Left renal pelvis (tissue), 4 donors: Measurements from ENCODE around the gene HDGFL1. TPM values are rescaled to one million over a fixed set of nuclear protein-coding genes. Genes with fewer than 3 reads are reported as not detected.

ENCODE experiments used
- DNase-seq, 4 donors: peaks; one replicate each; pipeline ENCODE4 v3.0.0-alpha.2; 2013; ENCODE audit warnings: low read depth in 4 of 4, low spot score in 3 of 4
- polyA plus RNA-seq, 4 donors: library from polyadenylated mRNA; unstranded; fragments of 120-200 nt; gene quantifications; one replicate each; pipeline ENCODE4 v1.2.1, GENCODE V29; 2013; ENCODE audit not compliant: insufficient read length in 4 of 4

Gene HDGFL1
- not detected for polyA plus RNA-seq

DNA sequence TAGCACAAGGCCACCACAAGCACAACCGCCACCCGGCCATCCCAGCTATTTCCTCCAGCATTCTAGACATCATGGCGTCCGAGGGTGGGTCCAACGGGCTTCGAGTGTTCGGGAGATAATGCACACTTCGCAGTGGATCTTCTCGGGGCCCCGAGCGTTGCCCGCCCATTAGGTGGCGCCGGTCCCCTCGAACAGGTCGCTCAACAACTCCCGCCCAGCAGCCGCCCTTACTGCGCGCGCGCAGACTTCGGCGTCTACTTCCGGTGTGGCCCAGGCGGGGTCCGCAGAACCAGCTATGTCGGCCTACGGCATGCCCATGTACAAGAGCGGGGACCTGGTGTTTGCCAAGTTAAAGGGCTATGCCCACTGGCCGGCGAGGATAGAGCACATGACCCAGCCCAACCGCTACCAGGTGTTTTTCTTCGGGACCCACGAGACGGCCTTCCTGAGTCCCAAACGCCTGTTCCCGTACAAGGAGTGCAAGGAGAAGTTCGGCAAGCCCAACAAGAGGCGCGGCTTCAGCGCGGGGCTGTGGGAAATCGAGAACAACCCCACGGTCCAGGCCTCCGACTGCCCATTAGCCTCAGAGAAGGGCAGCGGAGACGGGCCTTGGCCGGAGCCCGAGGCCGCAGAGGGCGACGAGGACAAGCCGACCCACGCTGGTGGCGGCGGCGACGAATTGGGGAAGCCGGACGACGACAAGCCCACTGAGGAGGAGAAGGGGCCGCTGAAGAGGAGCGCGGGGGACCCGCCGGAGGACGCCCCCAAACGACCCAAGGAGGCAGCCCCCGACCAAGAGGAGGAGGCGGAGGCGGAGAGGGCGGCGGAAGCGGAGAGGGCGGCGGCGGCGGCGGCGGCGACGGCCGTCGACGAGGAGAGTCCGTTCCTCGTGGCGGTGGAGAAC lies at the start of gene HDGFL1:
HDGFL1 (plus strand) TSS at position 286 of the 904 bp plus-strand sequence; CDS start at position 296, 10 bp downstream.
- no peak for DNase-seq

DNA sequence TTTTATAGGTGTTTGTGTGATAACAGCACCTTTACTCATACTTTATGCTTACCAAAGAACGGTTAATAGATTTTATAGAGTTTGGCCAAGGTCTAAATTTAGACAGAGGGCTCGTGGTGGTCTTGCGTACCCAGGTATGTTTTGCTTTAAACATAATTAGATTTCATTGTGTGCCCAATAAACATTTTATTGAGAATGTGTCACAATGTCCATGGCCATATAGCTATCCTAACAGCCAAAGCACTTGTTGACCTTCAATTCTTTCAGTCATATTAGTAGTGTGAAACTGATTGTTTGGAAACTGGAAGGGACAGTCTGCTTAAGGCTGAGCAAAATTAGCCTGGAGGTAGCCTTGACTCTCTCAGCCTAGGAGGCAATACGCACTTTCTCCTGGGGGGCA lies 48.3 kb upstream of the HDGFL1 start:
- DNase-seq, result no peak

DNA sequence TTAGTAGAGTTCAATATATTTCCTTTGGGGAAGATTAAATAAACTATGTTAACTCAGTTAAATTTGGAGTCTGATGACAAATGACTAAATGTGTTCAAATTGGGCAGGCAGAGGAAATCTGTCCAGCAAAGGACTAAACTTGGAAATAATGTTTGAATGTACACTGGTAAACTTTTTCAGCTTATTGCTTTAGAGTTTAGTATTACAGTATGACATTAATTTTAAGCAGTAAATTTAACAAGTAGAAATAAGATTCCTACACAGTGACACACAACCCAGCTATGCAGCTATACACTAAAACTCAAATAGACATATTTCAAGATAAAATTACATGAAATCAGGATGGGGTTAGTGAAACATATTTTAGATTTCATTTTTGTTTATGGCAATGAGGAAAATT lies 42.6 kb upstream of the HDGFL1 start:
- DNase-seq, result no peak

DNA sequence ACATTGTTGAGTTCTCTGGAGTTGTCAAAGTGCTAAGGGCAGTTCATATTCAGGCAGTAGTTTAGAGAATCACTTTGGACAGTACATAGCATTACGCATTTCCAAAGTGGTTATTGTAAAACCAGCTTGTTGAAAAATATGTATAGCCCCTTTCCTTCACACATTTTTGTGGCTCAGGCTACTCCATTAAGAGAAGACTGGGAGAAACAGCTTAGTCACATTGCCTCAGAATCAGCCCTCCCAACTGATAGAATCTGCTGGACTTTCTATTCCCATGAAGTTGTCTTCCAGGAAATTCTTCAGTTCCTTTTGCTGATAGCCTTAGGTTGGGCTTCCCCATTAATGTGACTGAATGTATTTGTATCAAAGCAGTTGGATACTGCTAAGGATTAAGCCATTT lies 39.5 kb upstream of the HDGFL1 start:
- no peak for DNase-seq

DNA sequence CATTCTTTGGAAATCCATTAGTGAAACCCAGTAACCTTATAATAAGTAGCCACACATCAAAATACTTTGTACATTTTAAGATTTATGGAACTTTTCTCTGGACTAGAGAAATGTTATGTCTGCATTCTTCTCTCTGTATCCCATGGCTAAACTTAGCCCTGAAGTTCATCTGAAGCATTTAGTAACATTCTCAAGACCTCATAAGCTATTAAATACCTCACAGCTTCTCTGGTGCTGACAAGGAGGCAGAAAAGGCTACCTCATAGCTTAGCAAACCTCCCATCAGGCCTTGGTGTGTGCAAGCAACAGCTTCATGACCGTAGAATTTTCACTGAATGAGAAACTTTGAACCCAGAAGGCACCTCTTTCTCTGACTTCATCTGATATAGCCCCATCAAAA lies 38.9 kb upstream of the HDGFL1 start:
- DNase-seq, result no peak

DNA sequence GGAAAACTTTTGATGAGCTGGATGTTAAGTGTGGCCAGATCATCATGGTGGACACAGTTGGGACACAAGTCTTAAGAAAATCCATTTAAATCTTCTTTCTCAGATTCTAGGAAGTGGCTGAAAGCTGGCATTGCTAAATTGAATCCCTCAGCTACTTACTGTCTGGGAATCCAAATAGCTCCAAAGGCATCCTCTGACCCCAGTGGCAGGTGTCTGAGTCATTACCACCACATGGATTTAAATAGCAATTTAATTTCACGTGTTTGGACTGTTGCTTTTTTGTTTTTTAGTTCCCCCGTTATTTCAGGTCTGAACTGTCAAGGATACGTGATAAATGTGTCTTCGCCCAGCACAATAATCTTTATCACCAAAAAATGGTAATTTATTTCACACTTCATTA lies 33.2 kb upstream of the HDGFL1 start:
- no peak for DNase-seq

DNA sequence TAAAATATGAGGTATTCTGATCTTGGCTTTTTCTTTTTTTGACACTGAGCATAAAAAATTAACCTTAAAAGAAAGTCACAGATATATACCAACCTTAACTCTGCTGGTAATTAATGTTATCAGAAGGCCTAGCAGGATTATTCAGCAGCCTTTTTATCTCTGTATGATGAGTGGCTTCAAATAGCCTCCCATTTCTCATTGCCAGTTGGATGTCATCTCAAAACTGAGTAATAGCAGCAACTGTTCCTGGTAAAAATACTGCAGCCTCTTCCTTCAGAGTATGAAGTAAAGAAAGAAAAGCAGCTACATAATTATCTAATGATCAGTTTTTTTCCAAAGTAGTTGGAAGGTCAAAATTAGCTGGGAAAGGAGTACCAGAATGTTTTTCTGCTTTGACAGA lies 24.9 kb upstream of the HDGFL1 start:
- no peak for DNase-seq

DNA sequence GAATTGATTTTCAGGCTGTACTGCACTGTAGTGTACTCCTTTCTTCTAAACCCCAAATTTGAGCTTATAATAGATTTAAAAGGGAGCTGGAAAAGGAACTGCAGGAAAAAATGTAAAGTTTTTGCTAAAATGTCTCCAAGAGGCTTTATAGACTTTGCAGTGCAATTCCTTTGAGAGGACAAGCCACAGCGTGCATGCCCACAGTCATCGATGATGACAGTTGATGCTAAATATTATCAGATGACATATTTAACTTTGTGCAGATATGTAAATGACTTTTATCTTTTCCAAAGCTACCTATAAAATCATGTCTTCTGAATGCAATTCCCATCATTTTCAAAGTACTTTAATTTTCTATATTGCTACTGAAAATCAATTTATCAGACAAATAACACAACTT lies 24.3 kb upstream of the HDGFL1 start:
- DNase-seq, result no peak

DNA sequence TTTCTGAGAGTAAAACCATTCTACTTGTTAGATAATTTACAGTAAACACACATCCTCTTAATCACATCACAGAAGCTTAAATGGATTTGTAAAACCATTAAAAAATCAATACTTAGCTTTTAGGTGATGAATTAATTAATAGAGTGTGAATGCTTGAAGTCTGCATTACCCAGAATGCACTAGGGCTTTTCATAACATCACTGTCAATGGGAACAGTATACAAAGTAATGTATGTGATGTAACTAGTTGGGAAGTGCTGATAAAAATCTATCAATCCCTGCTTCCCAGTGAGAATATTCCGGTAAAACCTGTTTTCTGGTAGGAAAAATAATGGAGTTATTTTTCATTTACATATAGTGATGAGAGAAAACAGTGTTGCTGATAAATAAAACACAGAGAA lies 23.1 kb upstream of the HDGFL1 start:
- DNase-seq, result no peak

DNA sequence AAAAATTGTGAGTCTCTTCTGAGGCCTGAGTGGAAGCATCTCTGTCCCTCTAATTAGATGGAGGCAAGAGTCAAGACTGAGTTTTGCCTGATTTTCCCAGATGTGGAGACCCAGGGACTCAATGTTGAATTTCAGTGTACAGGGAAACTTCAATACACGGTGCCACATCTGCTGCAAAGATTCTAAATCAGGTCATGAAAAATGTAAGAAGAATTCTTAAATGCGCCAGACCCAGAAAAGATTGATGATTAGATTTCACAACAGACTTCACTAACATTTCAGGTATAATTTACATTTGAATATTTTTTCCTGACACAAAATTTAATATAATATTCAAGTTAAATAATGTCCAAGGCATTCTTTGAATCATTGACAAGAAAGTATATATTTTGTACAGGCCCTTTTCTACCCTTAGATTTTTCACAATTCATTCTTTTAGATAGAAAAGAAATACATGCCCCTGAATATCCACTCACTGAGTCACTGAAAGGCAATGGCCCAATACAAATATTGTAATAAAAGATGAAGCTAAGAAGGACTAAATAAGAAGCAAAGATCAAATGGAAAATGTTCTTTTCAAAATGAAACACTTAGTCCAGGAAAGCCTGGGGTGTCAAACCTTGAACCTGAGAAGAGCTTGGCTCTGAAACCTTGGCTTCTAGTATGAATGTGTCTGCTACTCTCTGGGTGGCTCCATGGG lies 18.2 kb upstream of the HDGFL1 start:
- DNase-seq, result no peak

DNA sequence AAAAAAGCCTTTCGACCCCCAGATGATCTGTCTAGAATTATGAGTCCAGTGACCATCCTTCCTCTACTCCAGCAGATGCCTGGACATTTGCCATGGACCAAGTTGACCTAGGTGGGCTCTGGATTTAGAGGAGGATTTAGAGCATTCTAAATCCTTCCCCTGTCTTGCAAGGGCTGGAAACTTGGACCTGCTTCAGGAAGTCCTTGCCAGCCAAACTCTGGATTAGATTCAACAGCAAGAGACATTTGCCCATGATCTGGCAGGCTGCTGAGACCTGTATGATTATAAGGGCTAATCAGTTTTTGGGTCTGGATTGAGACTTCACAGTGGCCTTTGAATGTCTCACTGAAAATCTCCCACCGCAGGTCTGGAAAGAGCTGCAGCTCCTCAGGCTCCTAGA lies 13.1 kb upstream of the HDGFL1 start:
- no peak for DNase-seq

DNA sequence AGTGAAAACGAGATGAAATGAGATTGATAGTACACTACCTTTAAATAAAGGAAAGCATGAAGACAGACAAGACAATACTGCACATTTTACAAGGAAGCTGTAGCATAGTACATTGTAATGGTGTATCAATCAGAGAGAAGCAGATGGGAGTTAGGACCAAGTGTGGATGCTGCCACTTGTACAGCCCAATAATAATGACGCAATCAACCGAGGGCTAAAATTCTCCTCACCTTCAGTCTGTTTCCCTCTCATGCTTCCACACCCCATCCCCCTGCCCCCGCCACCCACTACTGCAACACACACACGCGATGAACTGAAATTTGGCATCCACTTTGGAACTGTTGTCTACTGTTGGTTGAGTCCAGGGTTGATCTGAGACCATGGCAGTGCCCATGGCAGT lies 12.4 kb upstream of the HDGFL1 start:
- DNase-seq, result no peak

DNA sequence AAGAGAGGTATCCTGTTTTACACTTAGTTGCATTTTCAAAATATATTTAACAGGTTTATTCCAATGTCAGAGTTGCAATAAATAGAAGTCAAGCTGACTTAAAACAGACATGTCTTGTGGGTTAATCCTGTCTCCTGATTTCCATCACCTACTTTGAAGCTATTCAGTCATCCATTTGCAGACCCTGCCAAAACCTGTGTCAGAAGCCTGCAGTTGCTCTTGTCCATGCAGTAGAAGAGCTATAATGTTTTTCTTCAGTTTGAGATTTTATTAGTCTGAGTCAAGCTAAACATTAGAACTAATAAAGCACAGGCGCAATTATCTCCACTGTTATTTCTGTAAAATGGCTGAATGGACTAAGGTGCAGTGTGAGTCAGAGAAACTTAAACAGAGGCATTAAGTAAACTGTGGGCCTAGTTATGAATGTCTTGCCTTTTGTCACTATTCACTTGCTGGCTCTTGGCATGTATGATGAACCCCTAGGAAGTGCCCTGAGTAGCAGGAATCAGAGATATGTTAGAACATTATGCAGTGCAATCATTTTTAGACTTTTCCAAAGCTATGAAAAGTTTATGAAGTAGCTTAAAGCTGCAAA lies 11.0 kb upstream of the HDGFL1 start:
- no peak for DNase-seq

DNA sequence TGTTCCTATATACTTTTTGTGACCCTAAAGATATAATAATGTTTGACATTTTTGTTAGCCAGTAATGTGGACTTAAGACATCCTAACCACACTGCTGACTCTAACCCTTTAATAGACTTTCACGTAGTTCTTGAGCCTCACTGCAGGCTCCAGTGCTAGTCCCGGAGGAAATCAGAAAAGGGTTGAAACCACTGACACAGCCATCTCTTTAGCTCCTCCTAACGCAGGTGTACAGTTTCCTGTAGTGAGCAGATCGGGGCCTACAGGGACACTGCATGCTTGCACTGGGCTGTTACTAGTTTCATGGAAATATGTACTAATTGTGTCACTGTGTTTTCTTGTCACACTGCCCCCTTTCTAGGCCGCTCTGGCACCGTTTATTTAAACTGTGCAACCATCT lies 512 bp upstream of the HDGFL1 start:
- DNase-seq, result no peak

DNA sequence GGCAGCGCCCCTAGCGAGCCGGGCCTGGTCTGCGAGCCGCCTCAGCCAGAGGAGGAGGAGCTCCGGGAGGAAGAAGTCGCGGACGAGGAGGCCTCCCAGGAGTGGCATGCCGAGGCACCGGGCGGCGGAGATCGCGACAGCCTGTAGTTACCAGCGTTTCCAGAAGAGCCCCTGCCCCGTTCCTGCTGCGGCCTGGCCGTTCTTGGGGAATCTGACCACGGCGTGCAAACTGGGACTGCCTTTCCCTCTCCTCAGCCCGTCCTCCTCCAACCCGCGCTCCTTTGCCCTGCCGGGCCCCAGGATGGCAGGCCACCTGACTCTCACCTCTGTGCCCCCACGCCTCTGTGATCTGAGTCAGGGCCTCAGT lies 802 bp downstream of the HDGFL1 start:
- DNase-seq, result no peak

DNA sequence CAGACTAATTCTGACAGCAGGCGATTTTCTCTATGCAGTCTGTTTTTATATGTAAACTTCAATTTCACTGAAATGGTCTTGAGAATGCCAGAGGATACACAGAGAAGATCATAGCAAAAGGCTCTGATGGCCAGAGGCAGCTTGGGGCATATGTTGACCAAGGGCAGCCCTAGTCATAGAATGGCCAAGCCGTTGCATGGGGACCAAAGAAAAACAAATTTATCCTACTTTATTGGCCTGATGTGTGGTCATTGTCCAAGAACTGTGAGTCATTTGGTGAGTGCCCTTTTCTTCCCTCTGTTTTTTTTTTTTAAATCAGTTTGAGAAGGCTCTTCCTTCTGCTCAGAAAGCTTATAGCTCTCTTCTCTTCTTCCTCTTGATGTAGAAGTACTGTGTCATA lies 5.8 kb downstream of the HDGFL1 start:
- DNase-seq, result no peak

DNA sequence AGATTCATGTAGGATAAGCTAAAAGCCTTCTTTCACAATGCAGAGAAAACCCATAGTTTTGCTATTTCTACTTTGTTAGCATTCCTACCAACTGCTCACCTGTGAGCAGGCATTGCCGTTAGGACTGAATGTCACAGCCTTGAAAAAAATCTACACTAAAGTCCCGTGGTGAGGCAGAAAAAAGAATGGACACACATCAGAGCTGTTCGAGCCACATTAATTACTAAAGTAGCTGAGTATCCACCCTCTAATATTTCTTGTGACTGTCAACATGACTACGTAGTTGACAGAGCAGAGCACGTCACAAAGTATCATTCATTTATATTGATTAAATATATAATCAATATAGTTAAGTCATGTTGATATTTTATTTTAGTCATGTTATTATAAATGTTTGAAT lies 10.1 kb downstream of the HDGFL1 start:
- no peak for DNase-seq

DNA sequence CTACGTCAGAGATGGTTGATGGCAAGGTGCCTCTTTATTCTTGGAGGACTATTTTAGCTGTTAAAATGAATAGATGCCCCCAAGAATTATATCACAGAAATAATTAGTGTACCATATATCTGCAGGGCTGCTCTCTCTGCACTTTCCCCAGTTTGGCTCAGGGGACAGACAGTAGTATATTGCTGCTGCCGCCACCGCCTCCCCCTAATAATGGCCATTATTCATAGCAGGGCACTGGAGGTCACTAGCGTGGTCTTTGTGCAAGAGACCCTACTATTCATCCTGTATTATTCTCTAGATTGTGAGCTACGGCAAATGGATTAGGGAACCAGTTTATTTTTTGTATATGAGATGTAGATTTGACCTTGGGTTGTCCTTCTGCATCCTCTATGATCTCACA lies 11.0 kb downstream of the HDGFL1 start:
- DNase-seq, result no peak

DNA sequence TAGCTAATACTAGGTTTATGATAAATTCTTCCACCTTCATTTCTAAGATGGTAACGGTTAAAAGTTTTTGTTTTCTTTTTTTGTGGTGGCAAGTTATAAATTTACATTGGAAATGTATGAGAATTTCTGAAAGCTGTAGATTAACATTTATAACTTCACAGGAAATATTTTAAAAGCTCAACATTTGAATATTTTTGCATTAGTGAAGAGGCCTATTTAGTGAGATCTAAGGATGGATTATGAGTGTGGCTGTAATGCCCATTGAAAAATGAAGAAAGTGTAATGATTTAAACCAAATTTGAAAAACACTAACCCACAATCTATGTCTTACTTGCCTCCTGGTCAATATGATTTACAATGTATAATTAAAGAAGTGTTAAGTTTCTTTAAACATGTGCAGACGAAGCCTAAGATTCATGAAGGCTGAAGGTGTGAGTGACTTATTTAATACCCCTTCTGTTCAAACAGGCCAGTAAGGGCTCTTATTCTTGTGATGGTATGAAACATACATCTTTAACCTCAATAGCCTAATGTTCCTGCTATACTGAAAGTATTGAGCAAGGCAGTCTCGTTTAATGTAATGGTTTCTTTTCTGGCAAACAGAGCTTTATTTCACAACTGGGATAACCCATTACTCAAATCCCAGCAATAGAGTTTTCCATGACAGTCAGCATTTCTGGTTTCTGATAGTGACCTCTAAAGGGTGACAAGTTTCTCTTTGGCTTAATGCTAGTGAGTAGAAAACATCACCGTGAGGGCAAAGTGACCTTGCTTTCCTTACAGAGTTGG lies 13.2 kb downstream of the HDGFL1 start:
- no peak for DNase-seq

DNA sequence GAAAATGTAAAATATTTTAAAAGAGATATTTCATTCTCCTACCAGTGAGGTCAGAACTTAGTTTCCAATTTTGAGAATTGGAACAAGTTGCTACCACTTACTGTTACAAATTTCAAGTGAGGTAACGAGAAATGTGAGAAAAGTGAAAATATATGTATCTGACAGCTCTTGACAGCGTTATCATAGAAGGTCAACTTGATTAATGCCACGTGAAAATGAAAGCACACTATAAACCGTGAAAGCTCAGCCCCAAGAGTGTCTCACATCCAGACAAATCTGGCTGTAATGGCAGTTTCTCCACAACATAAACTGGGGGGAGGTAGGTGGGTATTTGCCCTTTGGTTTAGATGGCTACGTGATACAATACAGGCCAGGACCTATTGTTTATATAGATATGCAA lies 13.9 kb downstream of the HDGFL1 start:
- no peak for DNase-seq

DNA sequence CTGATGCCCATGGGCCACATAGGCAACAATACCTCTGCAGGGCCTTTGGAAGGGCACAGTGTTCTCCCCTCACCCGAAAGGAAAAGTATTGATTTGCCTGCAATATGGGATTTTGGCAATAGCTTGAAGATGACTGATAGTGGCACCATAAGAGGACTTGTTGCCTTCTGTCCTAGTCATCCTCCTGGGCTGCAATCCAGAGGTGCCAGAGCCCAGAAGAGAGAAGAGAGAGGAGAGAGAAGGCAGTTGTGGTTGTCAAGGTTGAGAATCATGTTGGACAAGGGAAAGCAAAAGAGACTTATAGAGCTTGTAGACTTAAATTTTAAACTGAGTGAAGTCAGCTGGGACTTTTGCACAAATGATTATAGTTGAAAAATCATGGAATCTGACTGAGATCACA lies 14.6 kb downstream of the HDGFL1 start:
- DNase-seq, result no peak
